NK-92 (cell line): ENCODE measurements around the gene NPBWR2.
"Not testable (repeated sequence)": the region's sequence is repeated elsewhere in the genome, so short reads cannot be mapped to it uniquely, and the experiment has no call there.

Source experiments
- DNase-seq: peaks from one replicate; lab custom pipeline; 2025; ENCODE audit not compliant: unreplicated experiment; lab: John Stamatoyannopoulos, UW

NPBWR2 gene

DNA sequence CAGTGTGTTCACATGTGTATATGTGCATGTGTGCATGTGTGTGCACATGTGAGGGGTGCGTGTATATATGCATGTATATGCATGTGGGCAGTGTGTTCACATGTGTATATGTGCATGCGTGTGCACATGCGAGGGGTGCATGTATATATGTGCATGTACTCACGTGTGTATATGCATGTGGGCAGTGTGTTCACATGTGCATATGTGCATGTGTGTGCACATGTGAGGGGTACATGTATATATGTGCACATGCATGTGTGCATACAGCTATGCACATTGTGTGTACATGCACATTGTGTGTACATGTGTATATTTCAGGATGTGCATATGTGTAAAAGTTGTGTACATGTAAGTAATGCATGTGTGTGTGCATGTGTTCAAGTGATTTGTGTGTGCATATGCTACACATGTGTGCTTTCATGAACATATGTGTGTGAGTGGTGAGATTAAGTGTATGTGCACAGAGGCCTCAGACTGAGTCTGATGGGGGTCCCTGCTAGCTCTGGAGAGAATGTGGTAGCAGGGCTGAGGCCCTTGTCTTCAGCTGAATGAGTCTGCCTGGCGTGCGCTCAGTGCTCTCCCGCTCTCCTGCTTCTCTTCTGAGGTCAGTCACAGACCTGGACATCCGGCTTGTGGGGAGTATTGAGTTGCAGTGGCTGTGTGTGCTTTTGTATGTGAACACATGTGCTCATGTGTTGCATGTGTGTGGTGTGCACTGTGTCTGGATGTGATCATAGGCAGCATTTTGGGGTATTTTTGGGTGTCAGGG lies 37.0 kb upstream of the NPBWR2 start:
- no peak for DNase-seq

DNA sequence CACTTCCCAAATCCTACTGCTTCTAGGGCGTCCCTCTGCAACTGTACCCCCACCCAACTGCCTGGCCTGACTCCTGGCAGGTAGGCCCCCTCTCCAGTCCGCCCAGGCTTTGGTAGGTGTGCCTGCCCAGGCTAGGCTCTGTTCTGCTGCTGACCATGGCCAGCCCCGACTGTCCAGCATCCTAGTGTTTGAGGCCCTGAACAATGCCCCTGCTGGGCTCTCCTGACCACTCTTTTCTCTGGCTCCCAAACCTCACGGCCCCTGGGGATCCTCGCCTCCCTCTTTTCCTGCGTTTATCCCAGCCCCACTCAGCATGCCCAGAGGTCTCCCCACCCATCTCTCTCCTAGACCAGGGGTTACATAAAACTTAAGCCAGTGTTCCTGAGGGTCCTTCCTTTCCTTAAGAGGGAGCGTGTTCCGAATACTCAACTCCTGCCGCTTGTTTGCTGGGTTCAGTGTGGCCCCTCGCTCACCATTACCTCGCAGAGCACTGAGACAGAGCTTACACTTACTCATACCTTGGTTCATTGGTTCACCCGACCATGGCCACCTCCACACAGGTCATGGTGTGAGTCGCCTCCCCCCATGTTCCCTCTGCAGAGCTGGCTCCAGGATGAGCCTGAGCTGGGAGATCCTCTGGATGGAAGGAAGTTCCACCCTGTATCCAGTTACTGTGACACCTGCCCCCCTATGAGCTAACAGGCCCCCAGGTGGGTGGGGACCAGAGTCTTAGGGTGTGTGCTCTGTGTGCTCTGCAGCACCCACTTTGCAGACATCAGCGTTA lies 35.8 kb upstream of the NPBWR2 start:
- no peak for DNase-seq

DNA sequence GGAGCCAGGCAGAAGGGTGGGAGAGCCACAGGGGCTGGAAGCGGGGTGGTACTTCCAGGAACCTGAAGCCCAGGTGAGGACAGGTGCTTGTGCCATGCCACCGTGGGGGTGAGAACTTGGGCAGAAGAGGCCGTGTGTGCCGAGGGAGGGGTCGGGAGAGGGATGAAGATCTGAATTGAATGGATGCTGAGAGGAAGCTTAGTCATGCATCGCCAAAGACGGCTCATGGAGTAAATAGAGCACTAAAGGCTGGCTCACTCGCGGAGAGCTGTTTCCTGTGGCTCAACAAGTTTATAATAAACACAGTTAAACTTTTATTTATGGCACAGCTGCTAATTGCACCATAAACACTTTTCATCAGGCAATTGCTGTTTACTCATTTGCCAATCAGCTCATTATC lies 35.2 kb upstream of the NPBWR2 start:
- no peak for DNase-seq

DNA sequence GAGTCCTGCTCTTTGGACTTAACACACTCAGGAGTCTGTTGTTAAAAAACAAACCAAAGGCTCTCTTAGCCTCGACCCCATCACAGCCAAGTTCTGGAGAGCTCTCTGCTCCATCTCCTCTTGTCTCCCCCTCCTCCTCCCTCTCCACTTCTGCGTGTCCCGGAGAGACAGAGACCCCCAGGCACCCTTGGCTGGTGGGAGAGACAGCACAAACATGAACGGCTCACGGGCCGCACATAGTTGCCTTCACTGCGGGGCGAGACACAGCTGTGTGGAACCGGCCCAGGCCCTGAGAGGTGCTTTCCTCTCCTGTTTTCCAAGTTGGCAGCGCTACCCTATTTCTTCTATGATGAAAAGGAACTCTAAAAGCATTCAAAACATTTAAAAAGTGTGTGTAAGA lies 33.6 kb upstream of the NPBWR2 start:
- DNase-seq, result no peak

DNA sequence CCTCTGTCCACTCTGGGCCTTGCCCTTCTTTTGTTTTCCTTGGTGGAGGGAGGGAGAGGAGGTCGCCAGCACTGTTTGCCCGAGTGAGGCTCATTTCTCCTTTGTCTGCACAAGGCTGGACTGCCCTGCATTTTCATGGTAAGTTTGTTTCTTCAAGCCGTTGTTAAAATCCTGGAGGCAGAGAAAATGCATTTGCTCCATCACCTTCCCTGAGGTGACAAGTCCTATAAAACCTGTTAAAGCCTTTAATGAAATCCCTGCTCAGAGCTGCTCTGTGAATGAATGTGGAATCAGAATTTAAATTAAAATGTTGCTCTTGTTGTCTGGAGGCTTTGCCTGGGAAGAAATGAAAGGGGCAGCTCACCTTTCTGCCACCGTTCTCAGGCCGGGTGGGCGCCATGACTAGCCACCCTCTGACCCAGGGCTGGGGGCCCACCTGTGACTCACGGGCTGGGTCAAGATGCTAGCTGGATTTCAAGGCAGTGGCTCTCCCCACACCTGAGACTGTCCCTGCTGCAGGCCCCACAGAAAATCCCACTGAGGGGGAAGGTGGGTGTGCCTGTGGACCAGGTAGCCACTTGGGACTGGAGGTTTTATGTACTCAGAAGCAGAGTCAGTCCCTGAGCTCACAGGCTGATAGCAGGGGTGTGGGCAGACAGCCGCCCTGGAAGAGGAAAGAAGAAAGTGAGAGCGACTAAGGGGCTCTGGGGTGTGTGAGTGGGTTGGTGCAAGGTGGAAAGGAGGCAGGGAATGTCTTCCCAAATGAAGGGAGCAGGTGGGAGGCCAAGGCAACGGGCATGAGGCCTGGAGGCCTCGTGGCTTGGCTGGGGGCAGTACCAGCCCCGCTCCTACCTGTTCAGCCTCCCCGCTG lies 32.9 kb upstream of the NPBWR2 start:
- DNase-seq, result no peak

DNA sequence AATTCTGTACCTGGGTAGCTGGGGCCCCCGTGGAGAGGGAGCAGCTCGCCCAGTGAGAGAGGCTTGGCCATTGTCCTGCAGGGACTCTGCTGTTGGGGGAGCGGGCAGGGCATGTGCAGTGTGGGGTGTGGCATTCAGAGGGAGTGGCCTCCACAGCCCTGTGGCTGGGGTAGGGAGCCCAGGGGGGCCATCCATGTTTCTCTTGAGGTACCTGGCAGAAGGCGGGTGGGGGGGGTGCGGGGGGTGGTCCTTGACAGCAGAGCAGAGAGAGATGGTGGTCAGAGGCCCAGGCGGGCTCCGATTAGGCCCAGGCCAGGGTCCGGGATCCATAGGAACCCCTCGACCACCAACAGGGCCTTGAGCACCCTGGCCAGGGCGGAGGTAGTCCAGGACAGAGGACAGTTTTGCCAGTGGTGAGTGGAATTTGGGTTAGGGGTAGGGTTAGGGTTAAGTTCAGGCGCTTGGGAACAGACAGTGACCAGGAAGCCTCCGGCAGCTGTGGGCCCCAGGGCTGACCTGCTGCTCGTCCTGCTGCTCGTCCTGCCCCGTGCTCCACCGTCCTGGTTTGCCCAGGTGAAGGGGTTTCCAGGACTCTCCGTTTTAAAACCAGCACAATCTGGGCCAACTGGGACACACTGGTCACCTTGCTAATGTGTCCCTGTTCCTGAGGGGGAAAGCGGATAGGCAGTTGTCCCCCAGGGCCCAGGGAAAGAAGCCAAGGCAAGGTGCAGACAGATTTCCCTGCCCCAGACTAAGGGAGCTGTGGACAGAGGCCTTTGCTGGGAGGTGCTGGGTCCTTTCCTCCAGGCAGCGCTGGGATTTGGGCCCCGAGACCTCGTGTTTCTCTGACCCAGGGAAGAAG lies 32.1 kb upstream of the NPBWR2 start:
- DNase-seq, result no peak

DNA sequence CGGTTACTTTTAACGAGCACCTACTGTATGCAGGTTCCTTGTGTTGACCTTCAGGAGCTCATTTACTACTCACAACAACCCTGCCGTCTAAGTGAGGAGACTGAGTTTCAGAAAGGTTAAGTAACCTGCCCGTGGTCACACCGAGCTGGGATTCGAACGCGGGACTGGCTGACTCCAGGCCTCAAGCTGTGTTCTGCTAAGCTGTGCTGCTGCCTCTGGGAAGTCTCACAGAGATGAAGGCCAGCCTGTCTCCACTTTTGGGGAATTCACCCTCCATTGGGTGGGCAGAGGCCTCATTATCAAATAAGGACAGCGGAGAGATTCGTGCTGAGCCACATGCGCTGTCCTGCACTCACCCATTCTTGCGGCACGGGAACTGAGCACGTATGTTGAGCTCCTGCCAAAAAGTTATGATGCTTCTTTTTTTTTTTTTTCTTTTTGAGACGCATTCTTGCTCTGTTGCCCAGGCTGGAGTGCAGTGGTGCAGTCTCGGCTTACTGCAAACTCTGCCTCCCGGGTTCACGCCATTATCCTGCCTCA lies 31.0 kb upstream of the NPBWR2 start:
- no peak for DNase-seq

DNA sequence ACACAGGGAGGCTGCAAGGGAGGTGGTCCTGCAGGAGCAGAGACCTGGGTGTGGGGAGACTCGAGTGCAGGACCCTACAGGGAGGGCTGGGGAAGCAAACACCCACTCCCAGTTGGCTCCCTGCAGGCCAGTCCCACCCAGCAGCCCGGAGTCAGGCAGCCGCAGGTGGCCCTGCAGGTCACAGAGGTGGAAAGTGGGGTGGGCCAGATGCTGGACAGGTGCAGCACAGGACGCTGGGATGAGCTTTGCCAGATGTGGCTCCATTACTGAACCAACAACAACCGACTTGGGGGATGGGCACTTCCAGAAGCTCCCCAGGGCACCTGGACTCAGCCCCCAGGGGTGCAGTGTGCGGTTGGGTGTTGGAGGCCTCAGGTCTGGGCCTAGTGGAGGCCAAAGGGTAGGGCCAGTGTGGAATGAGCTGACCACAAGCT lies 30.2 kb upstream of the NPBWR2 start:
- no peak for DNase-seq

DNA sequence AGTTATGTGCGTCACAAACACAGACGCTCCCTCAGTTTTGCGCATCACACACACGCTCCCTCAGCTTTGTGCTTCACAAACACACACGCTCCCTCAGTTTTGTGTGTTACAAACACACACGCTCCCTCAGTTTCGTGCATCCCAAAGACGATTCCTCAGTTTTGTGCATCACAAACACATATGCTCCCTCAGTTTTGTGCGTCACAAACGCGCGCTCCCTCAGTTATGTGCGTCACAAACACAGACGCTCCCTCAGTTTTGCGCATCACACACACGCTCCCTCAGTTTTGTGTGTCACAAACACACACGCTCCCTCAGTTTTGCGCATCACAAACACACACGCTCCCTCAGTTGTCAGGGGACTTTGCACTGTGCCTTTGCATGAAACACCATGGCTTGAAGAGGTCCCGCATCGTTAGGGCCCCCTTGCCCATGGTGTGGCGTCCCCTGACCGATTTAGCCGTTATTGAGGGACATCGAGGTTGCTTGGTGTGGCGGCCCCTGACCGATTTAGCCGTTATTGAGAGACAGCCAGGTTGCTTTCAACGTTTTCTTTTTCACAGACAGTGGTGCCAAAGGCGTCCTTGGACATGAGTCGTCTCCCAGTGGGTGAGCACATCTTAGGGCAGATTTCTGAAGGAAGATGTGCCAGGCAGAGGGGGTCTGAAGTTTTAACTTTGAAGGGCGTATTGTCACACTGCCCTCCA lies 28.8 kb upstream of the NPBWR2 start:
- DNase-seq, result no peak

DNA sequence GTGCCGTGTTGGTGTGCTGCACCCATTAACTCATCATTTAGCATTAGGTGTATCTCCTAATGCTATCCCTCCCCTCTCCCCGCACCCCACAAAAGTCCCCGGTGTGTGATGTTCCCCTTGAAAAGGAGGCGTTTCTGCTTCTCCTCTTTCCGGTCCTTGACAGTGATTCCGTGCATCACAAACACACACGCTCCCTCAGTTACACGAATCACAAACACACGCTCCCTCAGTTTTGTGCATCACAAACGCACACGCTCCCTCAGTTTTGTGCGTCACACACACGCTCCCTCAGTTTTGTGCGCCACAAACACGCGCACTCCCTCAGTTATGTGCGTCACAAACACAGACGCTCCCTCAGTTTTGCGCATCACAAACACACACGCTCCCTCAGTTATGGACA lies 27.4 kb upstream of the NPBWR2 start:
- not testable (repeated sequence) for DNase-seq

DNA sequence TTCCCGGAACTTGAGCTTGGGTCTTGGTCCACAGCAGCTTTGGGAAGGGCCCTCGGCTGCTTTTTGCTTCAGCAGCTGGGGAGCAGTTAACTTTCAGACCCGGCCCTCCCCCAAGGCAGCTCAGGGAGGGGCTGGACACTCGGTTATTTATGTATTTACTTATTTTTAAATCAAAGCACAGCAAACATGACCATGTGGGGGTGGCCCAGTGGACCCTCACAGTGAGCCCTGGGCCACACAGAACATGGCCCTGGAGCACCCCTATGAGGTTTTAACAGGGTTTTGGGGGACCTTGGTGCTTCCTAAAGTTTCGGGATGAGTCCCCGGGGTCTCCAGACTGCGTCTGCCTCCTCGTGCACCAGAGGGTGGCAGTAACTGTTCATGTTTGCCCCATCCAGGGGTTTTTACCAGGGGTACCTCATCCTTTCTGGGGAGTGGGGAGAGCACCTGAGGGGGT lies 26.6 kb upstream of the NPBWR2 start:
- no peak for DNase-seq

DNA sequence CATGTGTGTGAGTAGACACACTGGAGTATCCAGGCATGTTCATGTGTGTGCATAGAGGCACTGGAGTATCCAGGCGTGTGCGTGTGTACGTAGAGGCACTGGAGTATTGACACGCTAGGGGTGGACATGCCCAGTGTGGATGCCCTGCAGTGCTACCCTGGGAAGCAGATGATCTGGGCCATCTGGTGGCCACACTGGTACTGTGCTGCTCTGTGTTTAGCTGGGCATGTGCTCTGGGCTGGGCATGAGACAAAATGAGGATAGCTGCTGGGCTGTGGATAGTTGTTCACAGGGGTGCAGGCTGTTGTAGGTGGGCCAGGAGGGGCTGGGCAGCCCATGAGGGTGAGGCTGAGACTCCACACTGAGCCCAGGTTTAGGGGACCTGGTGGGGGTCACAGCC lies 24.0 kb upstream of the NPBWR2 start:
- no peak for DNase-seq

DNA sequence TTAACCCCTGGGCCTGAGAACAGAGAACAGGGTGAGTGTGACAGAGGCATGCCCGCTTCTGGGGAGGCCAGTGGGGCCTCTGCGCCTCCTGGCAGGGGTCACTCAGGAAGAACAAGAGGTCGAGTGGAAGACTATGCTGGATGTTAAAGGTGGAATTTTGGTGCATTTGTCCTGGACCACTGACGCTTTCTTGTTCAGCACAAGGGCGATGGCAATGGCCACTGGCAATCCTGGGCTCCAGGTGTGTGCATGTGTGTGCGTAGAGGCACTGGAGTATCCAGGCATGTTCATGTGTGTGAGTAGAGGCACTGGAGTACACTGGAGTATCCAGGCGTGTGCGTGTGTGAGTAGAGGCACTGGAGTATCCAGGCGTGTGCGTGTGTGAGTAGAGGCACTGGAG lies 23.5 kb upstream of the NPBWR2 start:
- DNase-seq, result no peak

DNA sequence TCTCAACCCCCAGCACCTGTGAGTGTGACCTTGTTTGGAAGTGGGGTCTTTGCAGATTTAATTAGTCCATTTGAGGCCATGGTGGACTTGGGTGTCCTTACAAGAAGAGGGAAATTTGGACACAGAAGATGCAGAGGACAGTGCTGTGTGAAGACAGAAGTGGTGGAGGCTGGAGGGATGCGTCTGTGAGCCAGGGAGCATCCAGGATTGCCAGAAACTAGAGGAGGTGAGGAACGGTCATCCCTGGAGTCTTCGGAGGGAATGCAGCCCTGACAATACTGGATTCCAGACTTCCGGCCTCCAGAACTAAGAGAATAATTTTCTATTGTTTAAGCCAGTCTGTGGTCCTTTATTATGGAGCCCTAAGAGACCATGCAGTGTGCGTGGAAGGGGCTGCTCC lies 22.9 kb upstream of the NPBWR2 start:
- no peak for DNase-seq

DNA sequence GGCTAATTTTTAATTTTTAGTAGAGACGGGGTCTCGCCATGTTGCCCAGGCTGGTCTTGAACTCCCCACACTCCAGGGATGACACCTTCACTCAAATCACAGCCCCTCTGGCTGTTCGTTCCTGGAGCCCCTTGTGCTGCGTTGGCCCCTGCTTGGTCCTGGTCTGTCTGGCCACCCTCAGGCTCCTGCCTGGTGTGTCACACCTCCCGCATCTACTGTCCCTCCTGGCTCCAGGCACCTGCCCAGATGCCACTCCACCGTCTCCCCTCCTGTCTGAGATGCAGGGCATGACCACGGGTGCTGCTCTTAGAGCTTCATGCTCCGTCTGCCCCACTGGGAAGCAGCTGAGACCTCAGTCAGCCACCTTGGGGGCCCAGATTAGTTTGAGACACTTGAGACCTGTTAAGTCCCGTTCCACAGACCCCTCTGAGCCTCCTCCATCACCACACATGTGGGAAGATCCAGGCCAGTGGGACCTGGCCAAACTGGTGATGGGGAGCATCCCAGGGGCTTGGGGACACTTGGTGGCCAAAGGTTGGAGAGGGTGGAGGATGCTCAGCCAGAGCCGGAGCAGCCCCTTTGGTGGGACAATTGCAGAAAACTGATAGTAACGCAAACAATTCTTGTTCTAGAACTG lies 21.9 kb upstream of the NPBWR2 start:
- no peak for DNase-seq

DNA sequence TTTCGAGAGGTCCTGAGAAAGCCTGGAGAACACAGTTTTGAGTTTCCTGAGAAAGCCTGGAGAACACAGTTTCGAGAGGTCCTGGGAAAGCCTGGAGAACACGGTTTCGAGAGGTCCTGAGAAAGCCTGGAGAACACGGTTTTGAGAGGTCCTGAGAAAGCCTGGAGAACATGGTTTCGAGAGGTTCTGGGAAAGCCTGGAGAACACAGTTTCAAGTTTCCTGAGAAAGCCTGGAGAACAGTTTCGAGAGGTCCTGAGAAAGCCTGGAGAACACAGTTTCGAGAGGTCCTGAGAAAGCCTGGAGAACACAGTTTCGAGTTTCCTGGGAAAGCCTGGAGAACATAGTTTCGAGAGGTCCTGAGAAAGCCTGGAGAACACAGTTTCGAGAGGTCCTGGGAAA lies 16.2 kb upstream of the NPBWR2 start:
- DNase-seq, result not testable (repeated sequence)

DNA sequence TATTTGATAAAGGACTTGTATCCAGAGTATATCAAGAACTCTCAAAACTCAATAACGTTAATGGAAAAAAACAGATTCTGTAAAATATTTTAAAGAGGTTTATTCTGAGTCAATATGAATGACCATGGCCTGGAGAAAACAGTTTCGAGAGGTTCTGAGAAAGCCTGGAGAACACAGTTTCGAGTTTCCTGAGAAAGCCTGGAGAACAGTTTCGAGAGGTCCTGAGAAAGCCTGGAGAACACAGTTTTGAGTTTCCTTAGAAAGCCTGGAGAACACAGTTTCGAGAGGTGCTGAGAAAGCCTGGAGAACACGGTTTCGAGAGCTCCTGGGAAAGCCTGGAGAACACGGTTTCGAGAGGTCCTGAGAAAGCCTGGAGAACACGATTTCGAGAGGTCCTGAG lies 15.6 kb upstream of the NPBWR2 start:
- not testable (repeated sequence) for DNase-seq

DNA sequence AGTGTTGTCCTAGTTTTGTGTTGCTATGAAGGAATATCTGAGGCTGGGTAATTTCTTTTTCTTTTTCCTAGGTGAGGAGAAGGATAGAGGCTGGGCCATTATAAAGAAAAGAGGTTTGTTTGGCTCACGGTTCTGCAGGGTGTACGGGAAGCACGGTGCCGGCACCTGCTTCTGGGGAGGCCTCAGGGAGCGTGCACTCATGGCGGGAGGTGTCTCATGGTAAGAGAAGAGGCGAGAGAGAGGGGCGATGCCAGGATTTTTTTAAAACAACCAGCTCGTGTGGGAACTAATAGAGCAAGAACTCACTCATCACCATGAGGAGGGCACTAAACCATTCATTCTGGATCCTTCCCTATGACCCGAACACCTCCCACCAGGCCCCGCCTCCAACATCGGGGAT lies 14.2 kb upstream of the NPBWR2 start:
- no peak for DNase-seq

DNA sequence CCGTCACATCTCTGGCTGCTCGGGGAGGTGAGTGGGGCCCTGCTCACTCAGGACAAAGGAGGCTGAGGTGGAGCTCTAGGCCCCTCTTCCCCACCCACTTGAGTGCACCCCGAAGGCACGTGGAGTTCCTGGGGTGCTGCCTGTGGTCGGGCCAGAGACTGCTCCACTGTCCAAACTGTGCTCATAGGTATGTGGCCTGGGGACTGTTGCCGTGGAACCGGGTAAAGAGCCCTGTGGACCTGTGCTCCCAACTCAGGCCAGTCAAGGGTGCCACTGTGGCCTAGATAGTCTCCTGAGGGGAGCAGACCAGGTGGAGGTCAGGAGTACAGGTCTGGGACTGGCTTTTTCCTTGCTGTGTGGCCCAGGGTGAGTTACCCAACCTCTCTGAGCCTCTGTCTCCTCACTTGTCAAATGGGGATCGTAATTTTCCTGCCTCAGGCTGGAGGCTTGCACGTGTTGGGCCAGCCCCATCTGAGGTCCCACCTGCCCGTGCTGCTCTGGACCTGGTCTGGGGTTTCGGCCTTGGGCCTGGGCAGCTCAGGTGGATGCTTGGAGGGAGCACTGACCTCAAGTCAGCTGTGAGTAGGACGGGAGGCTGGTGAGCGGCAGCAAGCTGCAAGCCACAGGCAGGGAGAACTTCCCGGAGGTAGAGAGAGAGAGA lies 12.4 kb upstream of the NPBWR2 start:
- DNase-seq, result no peak
